Keratinocyte (primary cell): Measurements from ENCODE around the gene BCOR.

ENCODE experiments used
- EZH2 ChIP-seq: IDR thresholded peaks from one replicate; pipeline ENCODE4 v1.6.1; 2012; ENCODE audit warnings: inconsistent platforms, mild to moderate bottlenecking, low read length, moderate library complexity
- TF ChIP-seq, protein P1 (sequence below), 3 experiments: IDR thresholded peaks in 1 of 3; conservative IDR thresholded peaks in 1 of 3; optimal IDR thresholded peaks in 1 of 3; 2 replicates in 2 of 3; 3 replicates in 1 of 3; pipeline versions ENCODE3 to v1.5.1; 2011; ENCODE audit warnings: low read length in 3 of 3, mild to moderate bottlenecking in 3 of 3, moderate library complexity in 2 of 3, control low read depth in 1 of 3, inconsistent platforms in 1 of 3; ENCODE audit not compliant: insufficient read depth in 2 of 3; ENCODE audit errors: extremely low read depth in 1 of 3

DNA sequence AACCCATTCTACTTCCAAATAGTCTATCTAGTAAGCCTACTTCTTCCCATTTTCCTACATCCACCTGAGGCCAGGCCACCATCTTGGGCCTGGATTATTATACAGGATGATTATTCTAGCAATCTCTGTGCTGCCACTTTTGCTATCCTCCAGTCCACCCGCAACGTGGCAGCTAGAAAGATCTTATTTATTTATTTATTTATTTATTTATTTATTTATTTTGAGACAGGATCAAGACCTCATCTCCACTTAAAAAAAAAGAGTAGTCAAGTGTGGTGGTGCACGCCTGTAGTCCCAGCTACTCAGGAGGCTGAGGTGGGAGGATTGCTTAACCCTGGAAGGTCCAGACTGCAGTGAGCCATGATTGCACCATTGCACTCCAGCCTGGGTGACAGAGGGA, 15.2 kb upstream of the BCOR start:
- TF ChIP-seq, protein P1, sequence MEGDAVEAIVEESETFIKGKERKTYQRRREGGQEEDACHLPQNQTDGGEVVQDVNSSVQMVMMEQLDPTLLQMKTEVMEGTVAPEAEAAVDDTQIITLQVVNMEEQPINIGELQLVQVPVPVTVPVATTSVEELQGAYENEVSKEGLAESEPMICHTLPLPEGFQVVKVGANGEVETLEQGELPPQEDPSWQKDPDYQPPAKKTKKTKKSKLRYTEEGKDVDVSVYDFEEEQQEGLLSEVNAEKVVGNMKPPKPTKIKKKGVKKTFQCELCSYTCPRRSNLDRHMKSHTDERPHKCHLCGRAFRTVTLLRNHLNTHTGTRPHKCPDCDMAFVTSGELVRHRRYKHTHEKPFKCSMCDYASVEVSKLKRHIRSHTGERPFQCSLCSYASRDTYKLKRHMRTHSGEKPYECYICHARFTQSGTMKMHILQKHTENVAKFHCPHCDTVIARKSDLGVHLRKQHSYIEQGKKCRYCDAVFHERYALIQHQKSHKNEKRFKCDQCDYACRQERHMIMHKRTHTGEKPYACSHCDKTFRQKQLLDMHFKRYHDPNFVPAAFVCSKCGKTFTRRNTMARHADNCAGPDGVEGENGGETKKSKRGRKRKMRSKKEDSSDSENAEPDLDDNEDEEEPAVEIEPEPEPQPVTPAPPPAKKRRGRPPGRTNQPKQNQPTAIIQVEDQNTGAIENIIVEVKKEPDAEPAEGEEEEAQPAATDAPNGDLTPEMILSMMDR (optimal IDR thresholded peaks at IDR 0.05 in 1 of 3, IDR thresholded peaks at IDR 0.05 in 1 of 3, conservative IDR thresholded peaks at IDR 0.05 in 1 of 3; ENCODE audit: extremely low read depth in 1 of 3, insufficient read depth in 2 of 3, low read length in 3 of 3), result no peak
- no peak for TF ChIP-seq EZH2
